MM.1S (cell line): ENCODE measurements around the gene SLC46A2.

Experiments
- DNase-seq: peaks from one replicate; pipeline ENCODE4 v3.0.0-alpha.2; 2015
- H2AFZ ChIP-seq: fragments of 300-600 bp; sonication (generic); 2 replicates; pipeline ENCODE4 v1.6.0; 2016; ENCODE audit warnings: antibody characterized with exemption, low read length
- H3F3A ChIP-seq: fragments of 300-600 bp; sonication (generic); 2 replicates; pipeline ENCODE4 v1.6.1; 2016; ENCODE audit warnings: mild to moderate bottlenecking, antibody characterized with exemption, low read length, moderate library complexity, mixed read lengths; ENCODE audit not compliant: insufficient read depth
- H3K27ac ChIP-seq: fragments of 300-600 bp; sonication (generic); 2 replicates; pipeline ENCODE4 v1.5.1; 2016; ENCODE audit warnings: mild to moderate bottlenecking, low read length
- H3K27me3 ChIP-seq: fragments of 300-600 bp; sonication (generic); replicated peaks from 2 replicates; pipeline ENCODE4 v1.6.0; 2016; ENCODE audit warnings: low read length; ENCODE audit not compliant: insufficient read depth
- H3K36me3 ChIP-seq: fragments of 300-600 bp; sonication (generic); replicated peaks from 2 replicates; pipeline ENCODE4 v1.6.1; 2016; ENCODE audit warnings: mild to moderate bottlenecking, low read length, mixed read lengths; ENCODE audit not compliant: insufficient read depth
- H3K4me1 ChIP-seq: fragments of 300-600 bp; sonication (generic); 2 replicates; pipeline ENCODE4 v1.6.1; 2016; ENCODE audit warnings: low read length, mixed read lengths
- H3K4me2 ChIP-seq: fragments of 300-600 bp; sonication (generic); 2 replicates; pipeline ENCODE4 v1.6.0; 2016; ENCODE audit warnings: low read depth, low read length
- H3K4me3 ChIP-seq: fragments of 300-600 bp; sonication (generic); 2 replicates; pipeline ENCODE4 v1.5.1; 2016; ENCODE audit warnings: low read length, mixed read lengths
- H3K79me2 ChIP-seq: fragments of 300-600 bp; sonication (generic); 2 replicates; pipeline ENCODE4 v1.6.1; 2016; ENCODE audit warnings: mixed run types, low read length, mixed read lengths
- H3K9ac ChIP-seq: fragments of 300-600 bp; sonication (generic); 2 replicates; pipeline ENCODE4 v1.6.1; 2016; ENCODE audit warnings: low read length, mixed read lengths
- H3K9me2 ChIP-seq: fragments of 300-600 bp; sonication (generic); replicated peaks from 2 replicates; pipeline ENCODE4 v1.6.1; 2016; ENCODE audit warnings: mild to moderate bottlenecking, low read length, mixed read lengths; ENCODE audit not compliant: insufficient read depth
- H3K9me3 ChIP-seq: fragments of 300-600 bp; sonication (generic); replicated peaks from 2 replicates; pipeline ENCODE4 v1.6.1; 2016; ENCODE audit warnings: mild to moderate bottlenecking, low read length, mixed read lengths; ENCODE audit not compliant: insufficient read depth
- H4K20me1 ChIP-seq: fragments of 300-600 bp; sonication (generic); 2 replicates; pipeline ENCODE4 v1.6.1; 2016; ENCODE audit warnings: mild to moderate bottlenecking, low read length, moderate library complexity, mixed read lengths; ENCODE audit not compliant: insufficient read depth
- EZH2 ChIP-seq: fragments of 300-600 bp; sonication (generic); optimal IDR thresholded peaks from 2 replicates; pipeline ENCODE3; 2017; ENCODE audit warnings: low read depth, mild to moderate bottlenecking, antibody characterized with exemption, low read length, mixed read lengths
- EZH2phosphoT487 ChIP-seq: fragments of 300-600 bp; sonication (generic); IDR thresholded peaks from 2 replicates; pipeline ENCODE4 v1.6.1; 2018; ENCODE audit warnings: antibody characterized with exemption, low read length
- TF ChIP-seq, protein P1 (sequence below): fragments of 300-600 bp; sonication (generic); IDR thresholded peaks from 2 replicates; pipeline ENCODE4 v1.5.1; 2016; ENCODE audit warnings: antibody characterized with exemption, low read length, mixed read lengths

Gene SLC46A2

DNA sequence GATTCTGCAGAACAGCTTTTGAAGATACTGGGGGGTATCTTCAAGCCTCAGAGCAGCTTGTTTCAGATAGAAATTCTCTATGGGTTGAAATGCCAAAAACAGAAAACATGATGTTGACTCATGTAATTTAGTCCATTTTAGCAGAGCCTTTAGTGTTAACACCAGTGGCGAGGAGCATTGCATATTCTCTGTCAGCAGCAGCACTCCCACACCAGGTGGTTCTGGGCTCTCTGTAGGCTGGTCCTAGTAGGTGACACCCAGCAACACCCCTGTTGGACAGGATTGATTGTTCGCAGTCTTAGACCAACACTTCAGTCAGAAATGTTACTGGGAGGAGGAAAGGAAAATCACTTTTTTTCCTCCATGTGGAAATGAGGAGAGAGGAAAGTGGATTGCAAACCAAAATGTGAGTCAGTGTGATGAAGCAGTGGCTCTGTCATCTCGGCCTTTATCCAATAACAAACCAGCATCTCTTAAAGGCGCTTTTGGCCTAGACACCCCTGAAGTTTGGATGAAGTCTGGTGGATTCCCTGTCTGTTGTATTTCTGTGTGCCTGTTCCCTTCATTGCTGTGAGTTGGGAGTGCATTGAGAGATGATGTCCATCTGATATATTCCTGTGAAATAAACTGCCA lies 16.8 kb downstream of the SLC46A2 start:
- no peak overlapping the region for H3K9ac ChIP-seq

DNA sequence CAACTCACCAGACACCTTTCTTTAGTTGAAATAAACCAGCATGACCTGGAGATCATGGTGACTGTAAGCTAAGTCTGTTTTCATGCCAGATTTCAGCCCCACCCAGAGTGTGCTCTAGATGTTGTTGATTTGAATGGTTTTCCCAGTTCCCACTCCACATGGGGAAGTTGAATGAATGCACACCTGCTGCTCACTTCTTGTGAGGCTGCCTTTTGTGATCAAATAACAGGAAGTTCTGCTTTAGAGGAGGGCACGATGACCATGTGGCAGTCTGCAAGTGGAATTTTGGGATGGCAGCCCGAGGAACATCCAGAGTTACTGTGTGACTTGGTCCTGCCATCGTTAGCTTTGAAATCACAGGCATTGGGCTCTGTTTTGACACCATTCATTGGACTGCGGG lies 18.7 kb downstream of the SLC46A2 start:
- Histone ChIP-seq H3K9ac (no peak overlapping the region), H3K4me3 (no peak overlapping the region), H3K4me2 (no peak overlapping the region), H3K9me2 (no peaks in the 10 kb centered on the region), H3K27ac (no peak overlapping the region), H4K20me1 (no peaks in the 10 kb centered on the region), H3K9me3 (no peaks in the 10 kb centered on the region), H3K27me3 (no peaks in the 10 kb centered on the region), H3K4me1 (no peaks in the 10 kb centered on the region), H3K36me3 (no peaks in the 10 kb centered on the region), H3K79me2 (no peaks in the 10 kb centered on the region), H2AFZ (no peak overlapping the region), H3F3A (no peaks in the 10 kb centered on the region)
- TF ChIP-seq EZH2phosphoT487 (no peak), EZH2 (no peak)
- TF ChIP-seq, protein P1, sequence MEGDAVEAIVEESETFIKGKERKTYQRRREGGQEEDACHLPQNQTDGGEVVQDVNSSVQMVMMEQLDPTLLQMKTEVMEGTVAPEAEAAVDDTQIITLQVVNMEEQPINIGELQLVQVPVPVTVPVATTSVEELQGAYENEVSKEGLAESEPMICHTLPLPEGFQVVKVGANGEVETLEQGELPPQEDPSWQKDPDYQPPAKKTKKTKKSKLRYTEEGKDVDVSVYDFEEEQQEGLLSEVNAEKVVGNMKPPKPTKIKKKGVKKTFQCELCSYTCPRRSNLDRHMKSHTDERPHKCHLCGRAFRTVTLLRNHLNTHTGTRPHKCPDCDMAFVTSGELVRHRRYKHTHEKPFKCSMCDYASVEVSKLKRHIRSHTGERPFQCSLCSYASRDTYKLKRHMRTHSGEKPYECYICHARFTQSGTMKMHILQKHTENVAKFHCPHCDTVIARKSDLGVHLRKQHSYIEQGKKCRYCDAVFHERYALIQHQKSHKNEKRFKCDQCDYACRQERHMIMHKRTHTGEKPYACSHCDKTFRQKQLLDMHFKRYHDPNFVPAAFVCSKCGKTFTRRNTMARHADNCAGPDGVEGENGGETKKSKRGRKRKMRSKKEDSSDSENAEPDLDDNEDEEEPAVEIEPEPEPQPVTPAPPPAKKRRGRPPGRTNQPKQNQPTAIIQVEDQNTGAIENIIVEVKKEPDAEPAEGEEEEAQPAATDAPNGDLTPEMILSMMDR, result no peak
- DNase-seq, result no peak

More for the DNA sequence above, 16.8 kb downstream of the SLC46A2 start:
- Histone ChIP-seq H3K4me3 (no peak overlapping the region), H3K79me2 (no peaks in the 10 kb centered on the region), H3F3A (no peaks in the 10 kb centered on the region), H3K27me3 (no peaks in the 10 kb centered on the region), H2AFZ (no peak overlapping the region), H3K4me1 (no peaks in the 10 kb centered on the region), H4K20me1 (no peaks in the 10 kb centered on the region), H3K9me3 (no peaks in the 10 kb centered on the region), H3K27ac (no peak overlapping the region), H3K9me2 (no peaks in the 10 kb centered on the region), H3K36me3 (no peaks in the 10 kb centered on the region), H3K4me2 (no peak overlapping the region)
- TF ChIP-seq, protein P1, result no peak
- TF ChIP-seq EZH2phosphoT487 (no peak), EZH2 (no peak)
- DNase-seq, result no peak

- H3K9me3 ChIP-seq, result no peaks in the 10 kb centered on the region
- no peaks in the 10 kb centered on the region for H4K20me1 ChIP-seq
- H3F3A ChIP-seq, result no peaks in the 10 kb centered on the region
- H3K79me2 ChIP-seq, result no peaks in the 10 kb centered on the region
- no peaks in the 10 kb centered on the region for H3K9me2 ChIP-seq
- no peaks in the 10 kb centered on the region for H3K4me1 ChIP-seq
- H3K4me2 ChIP-seq, result no peak overlapping the region
- no peak overlapping the region for H2AFZ ChIP-seq
- DNase-seq, result no peak
- no peak overlapping the region for H3K27ac ChIP-seq
- H3K27me3 ChIP-seq, result no peaks in the 10 kb centered on the region
- H3K9ac ChIP-seq, result no peak overlapping the region
- TF ChIP-seq, protein P1, result no peak
- no peak for TF ChIP-seq EZH2
- TF ChIP-seq EZH2phosphoT487, result no peak
- no peaks in the 10 kb centered on the region for H3K36me3 ChIP-seq
- H3K4me3 ChIP-seq, result no peak overlapping the region
Observed at GRCh38 chr9:112870556-112870955, 20.1 kb downstream of the SLC46A2 start.
